Urinary bladder (tissue), 4 donors: ENCODE results near the gene FBXW7. TPM values are rescaled to one million over a fixed set of nuclear protein-coding genes. Genes with fewer than 3 reads are reported as not detected.
A peak's percentile ranks its signal among the peaks of the same experiment; 100 is the strongest.

Experiments used
- DNase-seq: peaks from one replicate; pipeline ENCODE4 v3.0.0-alpha.2; 2015; ENCODE audit errors: extremely low spot score
- H3K27ac ChIP-seq: one replicate; pipeline ENCODE4 v1.5.1; 2013; ENCODE audit warnings: low read depth, mild to moderate bottlenecking, moderate library complexity
- H3K36me3 ChIP-seq: one replicate; pipeline ENCODE4 v1.6.1; 2013; ENCODE audit warnings: mild to moderate bottlenecking, moderate library complexity; ENCODE audit not compliant: insufficient read depth
- H3K4me1 ChIP-seq: one replicate; pipeline ENCODE4 v1.6.1; 2013; ENCODE audit warnings: mild to moderate bottlenecking, moderate library complexity; ENCODE audit not compliant: insufficient read depth
- H3K4me3 ChIP-seq: one replicate; pipeline ENCODE4 v1.5.1; 2013; ENCODE audit warnings: low read depth, low read length
- WGBS: extraction: QIAGEN DNeasy Blood & Tissue Kit; methylation state at CpG from one replicate; pipeline ENCODE4 v1.1.7; 2013; 5-methylcytosine and 5-hydroxymethylcytosine counted together
- polyA plus RNA-seq: library from polyadenylated mRNA; stranded (reverse); fragments of 200-250 nt; gene quantifications from one replicate; pipeline ENCODE4 v1.2.3, GENCODE V29; 2013
- total RNA-seq: library from RNA; depleted of rRNA; stranded (reverse); fragments of >200 nt; gene quantifications from one replicate; pipeline ENCODE4 v1.2.3, GENCODE V29; 2014
- donor health status: healthy with polysubstance abuse.
- donor health status: healthy.

Gene FBXW7
- total and polyA plus RNA-seq, 2 donors = 7.9 to 101 TPM

GRCh38 chr4:152372444-152372843, 163.4 kb downstream of the FBXW7 start:
- Histone ChIP-seq H3K4me1 (no peaks in the 10 kb centered on the region), H3K4me3 (no peak overlapping the region), H3K36me3 (no peaks in the 10 kb centered on the region), H3K27ac (no peak overlapping the region)
- DNase-seq = no peak

GRCh38 chr4:152369902-152370295, 166.0 kb downstream of the FBXW7 start:
- peaks cover 4% of the 10 kb centered on the region for H3K36me3 ChIP-seq
- H3K4me3 ChIP-seq = no peak overlapping the region
- H3K4me1 ChIP-seq = no peaks in the 10 kb centered on the region
- no peak overlapping the region for H3K27ac ChIP-seq
- no peak for DNase-seq
- 41% methylated on average over 1 of the region's 1 CpG for WGBS

GRCh38 chr4:152369203-152369901, 166.5 kb downstream of the FBXW7 start:
- H3K4me1 ChIP-seq = no peaks in the 10 kb centered on the region
- H3K4me3 ChIP-seq = no peak overlapping the region
- no peak overlapping the region for H3K27ac ChIP-seq
- H3K36me3 ChIP-seq = peaks cover 4% of the 10 kb centered on the region
- WGBS = 79% methylated on average over 8 of the region's 8 CpGs
- DNase-seq = no peak

GRCh38 chr4:152368001-152368400, 167.9 kb downstream of the FBXW7 start:
- Histone ChIP-seq H3K27ac (no peak overlapping the region), H3K4me1 (no peaks in the 10 kb centered on the region), H3K36me3 (peaks cover 4% of the 10 kb centered on the region), H3K4me3 (no peak overlapping the region)
- 92% methylated on average over 3 of the region's 3 CpGs for WGBS
- DNase-seq = no peak

GRCh38 chr4:152364883-152365282, 171.0 kb downstream of the FBXW7 start:
- no peak for DNase-seq
- Histone ChIP-seq H3K4me3 (no peak overlapping the region), H3K4me1 (no peaks in the 10 kb centered on the region), H3K27ac (no peak overlapping the region), H3K36me3 (peaks cover 4% of the 10 kb centered on the region)
- 97% methylated on average over 3 of the region's 3 CpGs for WGBS

GRCh38 chr4:152364383-152364782, 171.5 kb downstream of the FBXW7 start:
- no peak overlapping the region for H3K4me3 ChIP-seq
- H3K27ac ChIP-seq = no peak overlapping the region
- H3K36me3 ChIP-seq = peaks cover 4% of the 10 kb centered on the region
- H3K4me1 ChIP-seq = no peaks in the 10 kb centered on the region
- no peak for DNase-seq
- WGBS = 75% methylated on average over 1 of the region's 1 CpG

GRCh38 chr4:152363904-152364303, 172.0 kb downstream of the FBXW7 start:
- no peak overlapping the region for H3K27ac ChIP-seq
- no peaks in the 10 kb centered on the region for H3K4me1 ChIP-seq
- DNase-seq = no peak
- peaks cover 4% of the 10 kb centered on the region for H3K36me3 ChIP-seq
- H3K4me3 ChIP-seq = no peak overlapping the region
- 93% methylated on average over 2 of the region's 2 CpGs for WGBS

GRCh38 chr4:152363086-152363485, 172.8 kb downstream of the FBXW7 start:
- H3K4me3 ChIP-seq = no peak overlapping the region
- no peaks in the 10 kb centered on the region for H3K4me1 ChIP-seq
- peaks cover 4% of the 10 kb centered on the region for H3K36me3 ChIP-seq
- no peak for DNase-seq
- no peak overlapping the region for H3K27ac ChIP-seq

GRCh38 chr4:152360045-152360410, 175.9 kb downstream of the FBXW7 start:
- 94% methylated on average over 1 of the region's 1 CpG for WGBS
- Histone ChIP-seq H3K36me3 (no peaks in the 10 kb centered on the region), H3K4me1 (no peaks in the 10 kb centered on the region), H3K27ac (no peak overlapping the region), H3K4me3 (no peak overlapping the region)
- no peak for DNase-seq

GRCh38 chr4:152359208-152360044, 176.5 kb downstream of the FBXW7 start:
- DNase-seq = no peak
- 95% methylated on average over 9 of the region's 9 CpGs for WGBS
- Histone ChIP-seq H3K36me3 (no peaks in the 10 kb centered on the region), H3K4me3 (no peak overlapping the region), H3K27ac (no peak overlapping the region), H3K4me1 (no peaks in the 10 kb centered on the region)

GRCh38 chr4:152357206-152357605, 178.7 kb downstream of the FBXW7 start:
- Histone ChIP-seq H3K4me1 (no peaks in the 10 kb centered on the region), H3K27ac (no peak overlapping the region), H3K36me3 (no peaks in the 10 kb centered on the region), H3K4me3 (no peak overlapping the region)
- no peak for DNase-seq
- WGBS = 89% methylated on average over 6 of the region's 6 CpGs

GRCh38 chr4:152356428-152357034, 179.4 kb downstream of the FBXW7 start:
- Histone ChIP-seq H3K36me3 (no peaks in the 10 kb centered on the region), H3K27ac (no peak overlapping the region), H3K4me3 (no peak overlapping the region), H3K4me1 (no peaks in the 10 kb centered on the region)
- WGBS = 97% methylated on average over 1 of the region's 1 CpG
- DNase-seq = no peak

GRCh38 chr4:152352622-152353116, 183.2 kb downstream of the FBXW7 start:
- 12% methylated on average over 11 of the region's 11 CpGs for WGBS
- DNase-seq = peak; percentile 87
- Histone ChIP-seq H3K27ac (no peak overlapping the region), H3K4me3 (peak overlapping the region; percentile 43), H3K4me1 (no peaks in the 10 kb centered on the region), H3K36me3 (no peaks in the 10 kb centered on the region)

GRCh38 chr4:152352215-152352614, 183.7 kb downstream of the FBXW7 start:
- WGBS = 17% methylated on average over 4 of the region's 4 CpGs
- no peaks in the 10 kb centered on the region for H3K36me3 ChIP-seq
- DNase-seq = no peak
- H3K4me3 ChIP-seq = peak overlapping the region; percentile 43
- H3K4me1 ChIP-seq = no peaks in the 10 kb centered on the region
- H3K27ac ChIP-seq = no peak overlapping the region
